ENCODE data around the gene PSMA1. TPM values are rescaled to one million over a fixed set of nuclear protein-coding genes. Genes with fewer than 3 reads are reported as not detected.
"Not testable (repeated sequence)": the region's sequence is repeated elsewhere in the genome, so short reads cannot be mapped to it uniquely, and the experiment has no call there.

PSMA1 gene
- total RNA-seq (2014; rRNA removed; shearing (Covaris generic)): 438 and 448 TPM in 2 replicates

DNA sequence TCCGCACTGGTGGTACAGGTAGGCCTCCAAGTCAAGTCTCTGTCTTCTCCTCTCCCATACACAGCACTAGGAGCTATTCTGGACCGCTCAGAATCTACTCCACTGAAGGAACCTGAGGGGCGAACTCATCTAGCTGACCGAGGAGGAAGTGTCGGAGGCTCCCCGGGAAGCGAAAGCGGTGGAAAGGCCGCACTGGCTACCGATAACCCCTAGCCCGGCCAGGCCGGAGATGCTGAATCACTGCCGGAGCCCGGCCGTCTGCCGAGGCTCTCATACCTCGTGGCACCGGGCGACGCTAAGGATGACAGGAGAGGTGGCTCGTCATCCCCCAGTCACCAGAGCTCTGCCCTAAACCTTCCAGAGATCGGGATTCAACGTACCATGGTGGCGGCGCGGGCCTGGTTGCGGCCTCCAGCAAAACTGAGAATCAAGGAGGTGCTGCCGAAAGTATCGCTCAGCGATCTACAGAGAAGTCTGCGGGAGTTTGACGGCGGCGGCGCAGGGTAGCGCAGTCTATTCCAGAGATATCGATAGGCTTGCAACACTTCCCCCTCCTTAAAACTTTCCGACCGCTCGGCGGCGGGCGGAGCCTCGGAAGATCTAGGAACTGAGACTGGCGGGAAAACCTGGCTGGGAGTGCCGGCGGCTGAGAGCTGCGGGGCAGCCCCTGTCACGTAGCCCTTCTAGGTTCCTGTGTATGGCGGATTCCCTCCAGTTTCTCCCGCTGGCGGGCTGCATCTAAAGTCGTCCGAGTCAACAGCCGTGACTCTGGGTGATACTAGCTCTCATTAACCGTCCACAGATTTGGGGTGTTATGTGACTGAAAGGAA is at the start of gene PSMA1:
PSMA1 (minus strand) TSS at position 470 of the 830 bp plus-strand sequence; CDS start at position 383, 87 bp downstream.
- peak; percentile 98 for DNase-seq (ENCODE audit: low spot score)

DNA sequence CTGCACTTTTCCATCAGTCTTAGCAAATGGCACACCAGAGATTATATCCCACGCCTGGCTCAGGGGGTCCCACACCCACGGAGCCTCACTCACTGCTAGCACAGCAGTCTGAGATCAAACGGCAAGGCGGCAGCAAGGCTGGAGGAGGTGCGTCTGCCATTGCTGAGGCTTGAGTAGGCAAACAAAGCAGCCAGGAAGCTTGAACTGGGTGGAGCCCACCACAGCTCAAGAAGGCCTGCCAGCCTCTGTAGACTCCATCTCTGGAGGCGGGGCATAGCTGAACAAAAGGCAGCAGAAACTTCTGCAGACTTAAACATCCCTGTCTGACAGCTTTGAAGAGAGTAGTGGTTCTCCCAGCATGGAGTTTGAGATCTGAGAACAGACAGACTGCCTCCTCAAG is 49.3 kb upstream of the PSMA1 start:
- not testable (repeated sequence) for DNase-seq (ENCODE audit: low spot score)

DNA sequence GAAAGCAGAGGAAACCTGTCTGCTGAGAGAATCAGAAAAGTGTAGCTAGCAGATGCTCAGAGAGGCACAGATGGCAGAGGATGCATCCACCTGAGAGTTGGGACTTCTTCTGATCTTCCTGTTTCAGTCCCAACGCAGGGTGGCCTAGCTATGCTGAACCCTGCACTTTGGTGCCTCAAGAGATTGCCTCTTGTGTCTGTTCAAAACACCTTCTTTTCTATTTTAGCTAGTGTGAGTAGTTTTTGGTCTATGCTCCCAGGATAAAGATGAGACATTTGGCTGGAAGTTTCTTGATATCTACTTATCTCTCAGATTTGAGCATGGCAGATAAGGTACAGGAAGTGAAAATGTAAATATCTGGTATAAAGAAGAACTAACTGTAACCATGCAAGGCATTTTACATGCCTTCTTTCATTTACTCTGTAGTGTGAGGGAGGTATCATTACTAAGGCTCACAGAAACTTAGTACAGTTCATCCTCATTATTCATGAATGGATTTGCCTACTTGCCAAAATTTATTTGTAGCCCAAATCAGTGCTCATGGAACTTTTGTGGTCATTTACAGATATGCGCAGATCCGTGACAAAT is 47.0 kb upstream of the PSMA1 start:
- DNase-seq (ENCODE audit: low spot score): no peak

DNA sequence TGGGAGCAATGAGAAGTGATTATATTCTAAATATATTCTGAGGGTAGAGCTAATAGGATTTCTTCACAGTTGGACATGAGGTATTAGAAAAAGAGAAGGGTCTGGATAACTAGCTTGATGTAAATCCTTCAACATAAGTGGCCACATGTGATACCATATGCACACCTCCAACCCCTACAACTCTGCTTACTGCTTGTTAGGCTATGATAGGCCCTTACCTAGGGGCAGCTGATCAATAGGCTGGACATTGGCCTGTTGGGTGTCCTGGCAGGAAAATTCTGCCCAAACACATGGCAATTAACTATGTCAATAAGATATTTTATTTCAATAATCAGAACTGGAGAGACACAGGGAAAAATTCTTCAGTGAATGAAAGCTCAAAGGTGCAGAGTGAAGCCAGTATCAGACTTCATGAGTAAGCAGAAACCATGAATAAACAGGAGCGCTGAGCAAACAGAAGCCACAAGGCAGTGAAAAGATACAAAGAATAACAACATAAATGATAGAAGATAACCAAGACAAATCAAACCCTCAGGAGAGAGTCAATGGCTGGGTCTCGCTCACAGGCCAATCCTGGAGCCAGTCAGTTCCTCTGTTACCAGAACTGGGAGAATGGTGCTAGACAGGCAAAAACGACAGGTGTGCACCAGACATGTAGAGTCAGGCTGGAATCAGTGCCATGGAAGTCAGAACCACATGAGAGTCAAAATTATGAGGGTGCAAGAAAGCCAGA is 46.3 kb upstream of the PSMA1 start:
- no peak for DNase-seq (ENCODE audit: low spot score)

DNA sequence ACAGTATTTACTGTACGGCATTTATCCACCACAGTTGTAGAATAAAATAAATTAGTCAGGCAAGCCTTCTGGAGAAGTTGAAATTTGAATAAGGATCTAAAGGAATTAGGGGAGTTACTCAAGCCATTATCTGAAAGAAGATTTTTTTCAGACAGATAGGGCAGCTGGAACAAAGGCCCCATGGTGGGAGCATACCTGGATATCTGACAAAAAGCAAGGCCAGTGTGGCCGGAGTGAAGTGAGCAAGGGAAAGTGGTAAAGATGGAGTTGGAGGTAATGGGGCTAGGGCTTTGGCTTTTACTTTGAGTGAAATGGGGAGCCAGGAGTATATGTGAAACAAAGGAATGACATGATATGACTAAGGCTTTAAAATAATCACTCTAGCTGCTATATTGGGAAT is 45.7 kb upstream of the PSMA1 start:
- DNase-seq (ENCODE audit: low spot score): no peak

DNA sequence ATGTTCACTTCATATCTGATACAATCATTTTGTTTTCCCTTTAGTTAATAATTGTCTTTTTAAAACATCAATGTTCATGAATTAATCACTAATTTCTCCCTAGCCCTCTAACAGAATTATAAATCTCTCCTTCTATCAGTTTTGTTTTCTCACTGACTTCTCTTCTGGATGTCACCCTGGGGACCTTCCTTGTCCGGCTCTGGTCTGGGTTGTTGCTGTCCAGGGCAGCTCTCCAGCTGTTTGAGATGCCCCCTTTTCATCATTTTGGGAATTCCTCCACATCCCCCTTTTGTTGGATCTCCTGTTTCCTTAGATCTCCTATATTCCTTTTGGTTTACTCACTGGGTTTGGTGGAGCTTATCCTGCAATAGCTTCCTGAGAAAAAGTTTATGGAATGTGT is 35.6 kb upstream of the PSMA1 start:
- no peak for DNase-seq (ENCODE audit: low spot score)

DNA sequence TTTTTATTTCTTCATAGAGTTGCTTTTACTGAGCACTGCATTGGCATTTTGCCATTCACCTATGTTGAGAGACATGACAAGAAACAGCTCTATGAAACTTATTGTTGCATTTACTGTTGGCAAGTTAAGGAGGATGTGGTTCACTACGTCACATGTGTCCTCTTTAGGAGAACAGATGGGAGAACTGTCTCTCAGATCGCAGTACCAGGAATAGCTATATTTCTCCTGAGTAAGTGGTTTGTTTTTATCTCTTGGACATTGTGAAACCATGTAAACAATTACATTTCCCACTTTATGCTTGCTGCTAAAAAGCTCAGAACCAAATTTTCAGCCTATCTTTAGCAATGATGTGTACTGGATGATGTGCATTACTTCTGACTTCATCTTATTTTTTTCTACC is 34.8 kb upstream of the PSMA1 start:
- DNase-seq (ENCODE audit: low spot score): no peak

DNA sequence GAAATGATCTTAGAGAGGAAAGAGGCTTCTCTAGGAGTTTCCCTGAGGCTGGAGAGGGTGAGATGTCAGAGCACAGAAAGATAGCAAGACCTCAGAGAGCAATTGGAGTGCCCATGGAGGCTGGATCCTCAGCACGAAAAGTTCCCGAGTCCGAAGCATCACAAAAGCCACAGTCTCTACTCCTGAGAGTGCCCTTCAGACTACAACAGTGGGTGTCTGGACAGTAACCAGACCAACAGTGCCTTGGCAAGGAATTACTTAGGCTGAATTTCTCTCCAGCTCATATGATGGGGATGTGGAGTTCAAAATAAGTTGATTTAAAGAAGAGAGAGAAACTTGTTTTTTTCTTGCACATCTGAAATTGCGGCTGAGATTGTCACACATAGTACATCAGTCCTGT is 31.9 kb upstream of the PSMA1 start:
- no peak for DNase-seq (ENCODE audit: low spot score)

DNA sequence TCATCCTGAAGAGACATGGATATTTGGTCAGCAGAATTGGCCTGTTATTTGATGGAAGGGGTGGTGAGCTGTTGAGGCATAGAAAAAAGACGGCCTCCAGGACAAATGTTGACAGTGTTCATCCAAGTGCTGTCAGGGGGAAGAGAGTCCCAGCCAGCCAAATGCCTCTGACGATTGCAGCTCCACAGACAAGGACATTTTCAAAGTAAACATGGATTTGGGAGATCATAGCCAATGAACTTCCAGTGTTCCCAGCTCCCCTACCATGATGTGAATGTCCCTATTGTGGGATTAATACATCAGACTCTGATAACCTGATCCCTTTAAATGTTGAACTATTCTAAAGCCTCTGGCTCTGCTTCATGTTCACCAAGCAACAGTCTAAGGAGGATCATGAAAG is 31.2 kb upstream of the PSMA1 start:
- no peak for DNase-seq (ENCODE audit: low spot score)

DNA sequence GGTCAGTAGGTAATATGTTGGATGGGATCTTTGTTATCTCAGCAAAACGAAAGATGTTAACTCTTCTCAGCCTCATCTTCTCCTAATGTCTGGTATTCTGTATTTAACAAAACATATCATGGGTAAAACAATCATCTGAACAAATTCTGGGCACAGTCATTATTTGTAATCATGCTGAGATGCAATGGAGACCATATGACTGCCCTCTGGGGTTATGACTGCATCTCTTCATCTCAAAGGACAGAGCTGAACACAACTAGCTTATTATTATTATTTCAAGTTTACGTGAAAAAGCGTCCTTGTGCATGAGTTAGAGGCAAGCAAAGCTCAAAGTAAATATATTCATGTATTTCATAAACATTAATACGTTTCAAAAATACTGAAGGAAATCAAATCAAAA is 29.7 kb upstream of the PSMA1 start:
- no peak for DNase-seq (ENCODE audit: low spot score)

DNA sequence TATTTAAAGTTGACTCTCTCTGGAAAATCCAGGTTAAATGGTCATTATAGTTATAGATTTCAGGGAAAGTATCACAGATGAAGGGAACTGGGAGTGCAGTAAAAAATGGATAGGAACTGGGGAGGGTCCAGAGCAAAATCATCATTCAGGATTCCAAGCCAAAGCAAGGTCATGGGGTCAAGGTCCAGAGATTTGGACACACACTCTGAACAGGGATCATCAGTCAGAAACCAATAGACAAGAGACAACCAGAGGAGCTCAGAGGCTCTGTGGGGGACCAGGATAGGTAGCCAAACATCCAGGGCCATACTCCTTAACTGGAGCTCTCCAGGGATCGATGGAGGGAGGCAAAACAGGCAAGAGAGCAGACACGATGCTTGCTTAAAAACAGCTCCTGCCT is 27.3 kb upstream of the PSMA1 start:
- DNase-seq (ENCODE audit: low spot score): no peak

DNA sequence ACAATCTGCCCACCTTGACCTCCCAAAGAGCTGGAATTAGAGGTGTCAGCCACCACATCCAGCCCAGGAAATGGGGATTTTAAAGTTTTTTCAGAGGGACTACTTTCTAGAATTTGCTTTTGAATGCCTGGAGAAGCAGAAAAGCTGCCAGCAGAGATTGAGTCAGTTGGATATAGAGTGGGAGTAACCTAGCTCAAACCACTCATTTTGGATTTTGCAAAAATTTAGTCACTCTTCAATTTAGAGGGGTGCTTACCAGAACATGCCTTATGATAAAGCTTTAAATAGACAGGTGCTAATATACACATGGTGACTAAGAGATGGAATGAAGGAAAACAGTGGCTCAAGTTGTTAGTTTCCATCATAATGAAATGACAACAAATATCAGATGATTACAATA is 26.5 kb upstream of the PSMA1 start:
- no peak for DNase-seq (ENCODE audit: low spot score)

DNA sequence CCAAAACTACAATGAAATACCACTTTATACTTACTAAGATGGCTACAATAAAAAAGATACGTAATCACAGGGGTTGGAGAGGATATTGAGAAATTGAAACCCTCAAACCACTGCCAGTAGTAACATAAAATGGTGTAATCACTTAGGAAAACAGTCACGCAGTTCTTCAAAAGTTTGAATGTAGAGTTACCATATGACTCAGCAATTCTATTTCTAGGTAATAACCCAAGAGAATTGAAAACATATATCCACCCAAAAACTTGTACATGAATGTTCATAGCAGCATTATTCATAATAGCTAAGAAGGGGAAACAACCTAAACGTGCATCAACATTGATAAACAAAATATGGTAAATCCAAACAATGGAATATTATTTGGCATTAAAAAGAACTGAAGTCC is 24.4 kb upstream of the PSMA1 start:
- no peak for DNase-seq (ENCODE audit: low spot score)

DNA sequence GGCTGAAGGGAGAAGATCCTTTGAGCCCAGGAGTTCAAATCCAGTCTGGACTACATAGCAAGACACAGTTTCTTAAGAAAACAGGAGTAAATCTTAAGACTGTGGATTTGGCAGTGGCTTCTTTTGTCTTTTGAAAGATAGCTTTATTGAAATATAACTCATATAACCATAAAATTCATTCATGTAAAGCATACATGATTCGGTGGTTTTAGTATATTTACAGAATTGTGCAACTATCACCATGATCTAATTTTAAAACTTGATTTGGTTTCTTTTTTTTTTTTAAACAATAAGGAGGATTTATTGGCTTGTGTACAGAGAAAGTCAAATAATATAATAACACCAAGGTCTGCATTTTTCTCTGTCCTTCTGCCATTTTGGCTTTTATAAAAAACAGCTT is 23.1 kb upstream of the PSMA1 start:
- no peak for DNase-seq (ENCODE audit: low spot score)

DNA sequence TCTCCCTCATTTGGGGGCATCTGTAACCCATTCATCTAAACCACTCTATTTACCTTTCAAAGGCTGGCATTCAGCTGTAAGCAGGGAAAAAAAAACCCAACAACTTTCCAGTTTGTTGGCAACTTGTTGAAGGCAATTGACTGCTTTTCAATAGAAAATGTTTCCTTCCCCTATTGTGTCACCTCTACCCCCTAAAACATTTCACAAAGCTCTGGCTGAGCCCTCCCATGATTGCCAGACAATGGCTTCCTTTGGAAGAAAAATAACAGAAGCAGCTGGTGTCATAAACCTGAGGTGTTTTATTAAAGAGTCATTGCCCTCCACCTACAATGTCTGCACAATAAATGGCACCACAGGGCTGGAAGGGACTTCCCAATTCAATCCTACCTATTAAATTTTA is 22.1 kb upstream of the PSMA1 start:
- DNase-seq (ENCODE audit: low spot score): no peak

DNA sequence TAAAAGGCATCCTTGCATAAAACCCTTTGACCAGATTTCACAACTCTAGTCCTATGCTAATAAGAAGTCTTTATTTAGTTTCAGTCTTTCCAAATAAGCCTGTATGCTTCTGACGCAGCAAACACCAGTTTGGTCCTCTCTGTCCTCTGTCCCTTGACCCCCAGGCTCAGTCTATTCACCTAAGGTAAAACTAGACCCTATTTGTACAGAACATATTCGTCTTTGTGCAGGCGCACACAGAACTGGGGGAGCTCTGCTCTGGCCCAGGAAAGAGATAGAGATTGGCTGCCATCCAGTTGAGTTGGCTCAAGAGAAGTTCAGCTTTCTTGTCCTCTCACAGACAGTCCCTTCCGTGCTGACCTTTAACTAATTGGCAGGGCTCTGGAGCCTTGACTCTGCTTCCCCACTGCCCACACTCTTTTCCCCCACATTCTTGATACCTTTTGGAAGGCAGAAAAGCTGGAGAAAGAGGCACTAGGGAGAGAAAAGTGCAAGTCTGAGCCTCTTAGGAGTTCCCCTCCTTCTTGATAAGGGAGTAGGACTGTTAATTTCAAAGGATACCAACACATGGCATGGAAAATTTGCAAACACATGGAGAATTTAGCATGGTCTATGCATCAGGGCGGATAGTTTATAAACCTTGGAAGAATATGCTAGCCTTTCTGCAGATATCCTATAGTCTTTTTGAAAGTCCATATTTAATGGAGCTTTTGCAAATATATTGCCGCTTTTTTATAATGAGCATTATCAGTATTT is 21.2 kb upstream of the PSMA1 start:
- DNase-seq (ENCODE audit: low spot score): no peak

DNA sequence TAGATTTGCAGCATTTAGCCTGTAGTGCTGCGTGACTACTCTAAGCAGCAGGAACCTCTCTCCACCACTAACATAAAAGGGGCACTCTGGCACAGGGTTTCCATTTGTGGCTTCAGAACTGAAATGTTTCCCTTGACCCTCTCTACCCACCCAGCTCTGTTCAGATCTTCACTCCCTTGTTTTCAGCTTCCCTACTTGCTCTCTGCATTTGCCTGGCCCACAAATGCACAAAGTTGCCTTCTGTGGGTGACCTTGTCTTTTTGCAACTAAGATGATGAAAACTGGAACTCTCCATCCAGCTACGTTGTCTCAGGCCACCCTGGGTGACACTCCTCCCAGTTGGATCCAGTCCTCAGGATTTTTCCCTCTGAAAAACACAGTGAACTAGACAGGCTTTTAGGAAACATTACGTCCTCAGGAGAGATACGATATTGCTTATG is 19.8 kb upstream of the PSMA1 start:
- DNase-seq (ENCODE audit: low spot score): no peak

DNA sequence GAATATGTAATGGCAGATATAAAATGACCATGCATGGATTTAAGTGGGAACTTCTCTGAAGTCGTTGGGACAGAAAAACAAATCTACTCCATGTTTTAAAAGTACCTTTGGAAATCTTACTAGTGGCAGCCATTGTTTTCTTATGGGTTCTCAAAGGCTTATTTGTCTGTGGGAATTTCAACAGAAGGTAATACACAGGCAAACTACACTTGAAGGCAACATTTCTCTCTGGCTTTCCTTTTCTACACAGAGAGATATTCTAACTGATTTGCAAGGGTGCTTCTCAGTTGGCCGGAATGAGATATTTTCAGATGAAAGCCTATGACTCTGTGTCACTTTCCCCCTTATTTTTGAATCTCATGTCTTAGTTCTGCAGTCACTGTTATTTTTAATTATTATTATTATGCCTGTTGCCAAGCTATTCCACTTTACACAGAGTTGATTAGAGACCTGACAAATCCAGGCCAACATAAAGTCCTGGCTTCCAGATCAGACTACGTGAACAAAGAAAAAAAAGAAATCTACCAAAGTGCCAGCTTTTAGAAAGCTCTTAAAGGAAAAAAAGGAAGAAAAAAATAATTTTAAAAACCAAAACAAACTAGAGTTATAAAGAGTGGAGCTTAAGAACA is 18.9 kb upstream of the PSMA1 start:
- DNase-seq (ENCODE audit: low spot score): no peak

DNA sequence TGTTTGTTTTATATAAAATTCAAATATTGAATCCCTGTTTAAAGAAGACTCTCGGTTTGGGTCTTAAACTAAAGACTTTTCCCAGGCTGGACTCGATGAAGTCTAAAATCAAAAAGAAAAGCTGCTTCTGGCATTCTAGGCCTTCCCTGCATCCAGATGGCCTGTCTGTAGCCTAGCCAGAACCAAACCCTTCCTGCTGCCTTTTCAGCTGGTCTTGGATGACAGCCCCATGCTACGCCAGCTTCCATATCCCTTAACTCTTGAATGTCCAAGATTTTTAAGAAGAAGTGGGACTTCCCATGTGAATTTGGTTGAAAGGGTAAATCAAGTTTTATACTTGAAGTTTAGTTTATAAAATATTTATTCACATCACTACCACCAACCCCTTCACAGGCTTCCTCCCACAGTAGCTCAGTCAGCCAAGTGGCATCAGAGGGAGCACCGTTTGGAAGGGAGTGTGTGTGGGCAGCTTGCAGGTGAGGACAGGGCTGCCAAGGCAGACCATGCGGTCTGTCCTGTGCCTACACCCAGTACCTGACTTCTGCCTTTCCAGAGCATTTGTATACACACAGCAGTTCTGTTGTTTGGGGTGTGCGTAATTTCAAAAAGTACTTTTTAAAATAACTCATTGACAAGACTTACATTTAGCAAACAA is 18.2 kb upstream of the PSMA1 start:
- DNase-seq (ENCODE audit: low spot score): no peak

DNA sequence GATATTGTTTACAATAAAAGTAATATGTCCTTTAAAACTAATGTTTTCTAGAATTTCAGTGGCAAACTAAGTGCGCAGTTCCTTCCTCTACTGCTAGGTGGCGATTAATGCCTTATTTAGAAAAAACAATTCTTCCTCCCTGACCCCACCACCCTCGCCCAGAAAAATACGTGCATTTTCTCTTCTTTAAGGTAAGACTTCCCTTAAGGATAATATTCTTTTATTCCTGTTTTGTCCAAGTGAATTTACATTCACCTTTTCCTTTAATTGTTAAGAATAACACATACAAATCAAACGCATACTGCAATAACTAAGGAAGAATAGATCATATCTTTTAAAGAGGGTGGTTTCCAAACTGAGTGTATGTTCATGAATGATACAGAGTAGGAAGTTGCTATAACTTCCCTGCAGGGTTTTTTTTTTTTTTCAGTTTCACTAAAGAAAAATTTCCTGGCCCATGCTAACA is 17.0 kb upstream of the PSMA1 start:
- peak; percentile 35 for DNase-seq (ENCODE audit: low spot score)

DNA sequence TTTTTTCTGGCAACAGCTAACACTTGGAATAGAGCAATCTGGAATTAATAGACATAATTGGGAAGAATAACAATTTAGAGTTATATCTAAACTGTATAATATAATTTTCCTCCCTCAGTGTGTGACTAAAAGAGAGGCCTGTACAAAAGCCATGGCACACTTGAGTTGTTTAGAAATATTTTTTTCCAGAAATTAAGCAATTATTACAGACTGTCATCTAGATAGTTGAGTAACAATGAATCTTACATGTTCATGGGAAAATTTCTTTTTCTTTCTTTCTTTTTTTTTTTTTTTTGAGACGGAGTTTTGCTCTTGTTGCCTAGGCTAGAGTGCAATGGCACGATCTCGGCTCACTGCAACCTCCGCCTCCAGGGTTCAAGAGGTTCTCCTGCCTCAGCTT is 15.0 kb upstream of the PSMA1 start:
- DNase-seq (ENCODE audit: low spot score): not testable (repeated sequence)
